H9 (cell line): ENCODE results near the gene SHISA7. TPM values are rescaled to one million over a fixed set of nuclear protein-coding genes. Genes with fewer than 3 reads are reported as not detected.

Experiments
- DNase-seq: peaks from one replicate; pipeline ENCODE4 v3.0.0-alpha.2; 2017
- H2AFZ ChIP-seq: one replicate; pipeline ENCODE4 v1.6.1; 2013; ENCODE audit warnings: mild to moderate bottlenecking, low read length, control low read depth, moderate library complexity
- H2AK5ac ChIP-seq: 2 replicates; pipeline ENCODE4 v1.6.1; 2013; ENCODE audit warnings: low read length, control low read depth, mixed read lengths; ENCODE audit not compliant: insufficient read length
- H2BK120ac ChIP-seq: one replicate; pipeline ENCODE4 v1.6.1; 2013; ENCODE audit warnings: low read depth, mild to moderate bottlenecking, low read length, control low read depth, inconsistent platforms; ENCODE audit not compliant: poor library complexity, severe bottlenecking
- H2BK12ac ChIP-seq: 2 replicates; pipeline ENCODE4 v1.6.1; 2013; ENCODE audit warnings: low read length, control low read depth, mixed read lengths, low read depth; ENCODE audit not compliant: insufficient read length
- H2BK15ac ChIP-seq: 2 replicates; pipeline ENCODE4 v1.6.1; 2013; ENCODE audit warnings: low read depth, low read length, control low read depth
- H2BK20ac ChIP-seq: one replicate; pipeline ENCODE4 v1.6.1; 2013; ENCODE audit warnings: low read depth, mild to moderate bottlenecking, low read length, control low read depth, inconsistent platforms; ENCODE audit not compliant: poor library complexity, severe bottlenecking
- H2BK5ac ChIP-seq: 2 replicates; pipeline ENCODE4 v1.6.1; 2013; ENCODE audit warnings: low read length, control low read depth, mixed read lengths; ENCODE audit not compliant: insufficient read length
- H3K14ac ChIP-seq: 2 replicates; pipeline ENCODE4 v1.6.1; 2013; ENCODE audit warnings: low read length, control low read depth; ENCODE audit not compliant: insufficient read depth
- H3K18ac ChIP-seq: 2 replicates; pipeline ENCODE4 v1.6.1; 2013; ENCODE audit warnings: low read depth, mild to moderate bottlenecking, mixed read lengths, low read length, control low read depth; ENCODE audit not compliant: insufficient read length
- H3K23ac ChIP-seq: 2 replicates; pipeline ENCODE4 v1.6.1; 2013; ENCODE audit warnings: low read length, control low read depth, mixed read lengths, low read depth; ENCODE audit not compliant: insufficient read length
- H3K23me2 ChIP-seq: 2 replicates; pipeline ENCODE4 v1.6.1; 2013; ENCODE audit warnings: low read depth, mild to moderate bottlenecking, mixed read lengths, low read length, control low read depth; ENCODE audit not compliant: insufficient read length, poor library complexity, severe bottlenecking
- H3K27ac ChIP-seq: 2 replicates; pipeline ENCODE4 v1.5.1; 2013; ENCODE audit warnings: low read length, control low read depth, mixed read lengths, low read depth; ENCODE audit not compliant: insufficient read length
- H3K27me3 ChIP-seq: 2 replicates; pipeline ENCODE4 v1.6.1; 2013; ENCODE audit warnings: low read length, control low read depth, inconsistent platforms; ENCODE audit not compliant: insufficient read depth
- H3K4ac ChIP-seq: 2 replicates; pipeline ENCODE4 v1.6.1; 2013; ENCODE audit warnings: low read depth, mild to moderate bottlenecking, control low read depth, inconsistent platforms, low read length, moderate library complexity
- H3K4me1 ChIP-seq: 2 replicates; pipeline ENCODE4 v1.6.1; 2013; ENCODE audit warnings: low read length, control low read depth, inconsistent platforms; ENCODE audit not compliant: insufficient read depth
- H3K4me2 ChIP-seq: 2 replicates; pipeline ENCODE4 v1.6.1; 2013; ENCODE audit warnings: low read length, control low read depth, mixed read lengths; ENCODE audit not compliant: insufficient read length, insufficient read depth
- H3K56ac ChIP-seq: 2 replicates; pipeline ENCODE4 v1.6.1; 2013; ENCODE audit warnings: low read depth, mild to moderate bottlenecking, mixed read lengths, low read length, control low read depth; ENCODE audit not compliant: insufficient read length
- H3K79me1 ChIP-seq: 2 replicates; pipeline ENCODE4 v1.6.1; 2013; ENCODE audit warnings: low read depth, mild to moderate bottlenecking, moderate library complexity, low read length, control low read depth, inconsistent platforms; ENCODE audit not compliant: insufficient read depth, poor library complexity, severe bottlenecking
- H3K79me2 ChIP-seq: 2 replicates; pipeline ENCODE4 v1.6.1; 2013; ENCODE audit warnings: low read length, control low read depth, inconsistent platforms; ENCODE audit not compliant: insufficient read depth
- H3K9ac ChIP-seq: 2 replicates; pipeline ENCODE4 v1.6.1; 2013; ENCODE audit warnings: low read length, control low read depth, mixed read lengths; ENCODE audit not compliant: insufficient read length; ENCODE audit errors: extremely low read depth
- H3K9me3 ChIP-seq: one replicate; pipeline ENCODE4 v1.6.1; 2013; ENCODE audit warnings: low read depth, low read length, inconsistent platforms; ENCODE audit not compliant: control insufficient read depth
- H3T11ph ChIP-seq: one replicate; pipeline ENCODE4 v1.6.1; 2013; ENCODE audit warnings: mild to moderate bottlenecking, low read length, control low read depth, inconsistent platforms
- H4K20me1 ChIP-seq: one replicate; pipeline ENCODE4 v1.6.1; 2013; ENCODE audit not compliant: control insufficient read depth, insufficient read length, insufficient read depth
- H4K5ac ChIP-seq: 2 replicates; pipeline ENCODE4 v1.6.1; 2013; ENCODE audit warnings: low read depth, mild to moderate bottlenecking, mixed read lengths, low read length, control low read depth; ENCODE audit not compliant: insufficient read length
- H4K8ac ChIP-seq: replicated peaks from 2 replicates; pipeline ENCODE4 v1.6.1; 2013; ENCODE audit warnings: low read length, control low read depth, mixed read lengths, low read depth; ENCODE audit not compliant: insufficient read length
- H4K91ac ChIP-seq: 2 replicates; pipeline ENCODE4 v1.6.1; 2013; ENCODE audit warnings: low read depth, mild to moderate bottlenecking, moderate library complexity, mixed read lengths, low read length, control low read depth; ENCODE audit not compliant: insufficient read length
- H3K27ac Mint-ChIP-seq, 3 experiments: 2 replicates in 2 of 3; 3 replicates in 1 of 3; pipeline ENCODE4 v1.8.0; 2020 to 2021; ENCODE audit warnings: mixed read lengths in 3 of 3, mild to moderate bottlenecking in 1 of 3, moderate library complexity in 1 of 3
- H3K27me3 Mint-ChIP-seq: 2 replicates; pipeline ENCODE4 v1.8.0; 2021; ENCODE audit warnings: low read depth, mild to moderate bottlenecking, moderate library complexity, mixed read lengths
- H3K36me3 Mint-ChIP-seq, 3 experiments: 2 replicates in 2 of 3; 3 replicates in 1 of 3; pipeline ENCODE4 v1.8.0; 2020 to 2021; ENCODE audit warnings: low read depth in 3 of 3, mixed read lengths in 3 of 3; ENCODE audit not compliant: insufficient read depth in 1 of 3
- H3K4me1 Mint-ChIP-seq, 2 experiments: 2 replicates each; pipeline ENCODE4 v1.8.0; 2020; ENCODE audit warnings: mixed read lengths in 2 of 2
- H3K4me3 Mint-ChIP-seq, 2 experiments: 2 replicates in 1 of 2; 3 replicates in 1 of 2; pipeline ENCODE4 v1.8.0; 2020 to 2021; ENCODE audit warnings: mild to moderate bottlenecking in 2 of 2, mixed read lengths in 2 of 2, moderate library complexity in 1 of 2
- H3K9me3 Mint-ChIP-seq, 2 experiments: 2 replicates in 1 of 2; 3 replicates in 1 of 2; pipeline ENCODE4 v1.8.0; 2020; ENCODE audit warnings: mild to moderate bottlenecking in 2 of 2, mixed read lengths in 2 of 2, moderate library complexity in 1 of 2
- WGBS: extraction: QIAGEN DNeasy Blood & Tissue Kit; methylation state at CpG from one replicate; pipeline ENCODE4 v1.1.7; 2013; ENCODE audit warnings: missing lambda C conversion rate, low lambda C conversion rate, mixed read lengths; ENCODE audit not compliant: insufficient read length; ENCODE audit errors: extremely low coverage; 5-methylcytosine and 5-hydroxymethylcytosine counted together
- total RNA-seq: library from RNA; stranded (reverse); gene quantifications from 2 replicates; pipeline ENCODE4 v1.2.1, GENCODE V29; 2021
- TF ChIP-seq, protein P1 (sequence below): fragments of 200-600 bp; sonication (generic); conservative IDR thresholded peaks from 3 replicates; pipeline ENCODE4 v1.8.0; 2021; ENCODE audit warnings: antibody characterized with exemption, mild to moderate bottlenecking

Gene SHISA7
- total RNA-seq, 1 experiment from 2014 or later = 0.31 TPM

DNA sequence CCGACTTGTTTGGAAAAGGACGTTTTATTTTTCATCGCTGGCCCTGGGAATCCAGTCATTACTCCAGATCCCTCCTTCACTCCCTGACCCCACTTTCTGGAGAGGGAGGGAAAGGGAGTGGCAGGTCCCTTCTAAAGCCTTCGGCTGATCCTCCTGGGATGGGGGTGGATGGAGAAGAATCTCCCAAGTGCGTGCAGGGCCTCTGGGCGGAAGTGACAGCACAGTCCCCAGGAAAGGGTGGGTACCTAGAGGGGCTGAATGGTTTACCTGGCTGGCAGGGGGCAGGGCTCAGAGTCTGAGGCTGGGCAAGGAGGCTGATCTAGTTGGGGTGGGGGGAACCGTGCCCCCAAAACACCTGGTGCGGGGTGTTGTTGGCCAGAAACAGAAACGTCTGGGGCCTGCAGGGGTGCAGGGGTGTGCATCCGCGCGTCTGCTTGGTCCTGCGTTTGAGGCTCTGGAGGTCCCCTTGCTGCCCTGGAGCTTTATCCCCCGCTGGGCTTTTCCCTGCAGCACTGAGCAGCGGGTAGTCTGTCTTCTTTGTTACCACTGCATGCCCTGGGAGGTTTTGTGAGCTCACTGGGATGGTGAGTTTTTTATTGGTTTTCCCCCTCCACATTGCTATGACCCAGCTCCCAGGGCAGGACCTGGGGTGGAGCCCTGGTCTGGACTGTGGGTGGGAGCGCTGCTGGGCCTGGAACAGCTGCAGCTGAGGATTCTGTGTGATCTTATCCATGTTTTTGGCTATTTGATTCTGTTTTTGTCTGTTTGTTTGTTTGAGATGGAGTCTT, 30.3 kb upstream of the SHISA7 start:
- no peak overlapping the region for H3K56ac ChIP-seq
- H3K27ac Mint-ChIP-seq = peak overlapping the region; percentile 16 to 90 (median 76); a peak in 4 of 7 replicates
- H3K4ac ChIP-seq = no peak overlapping the region; the same call in 1 of the 2 replicates
- H2AK5ac ChIP-seq = no peak overlapping the region
- WGBS = no CpG with 5 or more reads among the region's 16 CpGs
- peak overlapping the region; percentile 17 for H3K18ac ChIP-seq
- no peak overlapping the region for H3K27ac ChIP-seq
- no peak overlapping the region for H2BK15ac ChIP-seq
- no peak overlapping the region; the same call in 1 of the 2 replicates for H3K14ac ChIP-seq
- H3K9me3 ChIP-seq = no peaks in the 10 kb centered on the region
- no peak overlapping the region for H2BK12ac ChIP-seq
- H3K23ac ChIP-seq = no peak overlapping the region
- H3K27me3 Mint-ChIP-seq = peaks cover 2% of the 10 kb centered on the region
- no peak overlapping the region for H4K5ac ChIP-seq
- H3K79me1 ChIP-seq = no peaks in the 10 kb centered on the region
- peaks cover 24 to 41% of the 10 kb centered on the region in 2 experiments for H3K4me1 Mint-ChIP-seq
- no peak overlapping the region for H2AFZ ChIP-seq
- H3K9me3 Mint-ChIP-seq = no peaks in the 10 kb centered on the region
- no peak overlapping the region for H3K4me2 ChIP-seq
- H2BK20ac ChIP-seq = no peak overlapping the region
- peak overlapping the region in 1 of 2 experiments; percentile 48; a peak in 1 of 5 replicates for H3K4me3 Mint-ChIP-seq
- TF ChIP-seq, protein P1, sequence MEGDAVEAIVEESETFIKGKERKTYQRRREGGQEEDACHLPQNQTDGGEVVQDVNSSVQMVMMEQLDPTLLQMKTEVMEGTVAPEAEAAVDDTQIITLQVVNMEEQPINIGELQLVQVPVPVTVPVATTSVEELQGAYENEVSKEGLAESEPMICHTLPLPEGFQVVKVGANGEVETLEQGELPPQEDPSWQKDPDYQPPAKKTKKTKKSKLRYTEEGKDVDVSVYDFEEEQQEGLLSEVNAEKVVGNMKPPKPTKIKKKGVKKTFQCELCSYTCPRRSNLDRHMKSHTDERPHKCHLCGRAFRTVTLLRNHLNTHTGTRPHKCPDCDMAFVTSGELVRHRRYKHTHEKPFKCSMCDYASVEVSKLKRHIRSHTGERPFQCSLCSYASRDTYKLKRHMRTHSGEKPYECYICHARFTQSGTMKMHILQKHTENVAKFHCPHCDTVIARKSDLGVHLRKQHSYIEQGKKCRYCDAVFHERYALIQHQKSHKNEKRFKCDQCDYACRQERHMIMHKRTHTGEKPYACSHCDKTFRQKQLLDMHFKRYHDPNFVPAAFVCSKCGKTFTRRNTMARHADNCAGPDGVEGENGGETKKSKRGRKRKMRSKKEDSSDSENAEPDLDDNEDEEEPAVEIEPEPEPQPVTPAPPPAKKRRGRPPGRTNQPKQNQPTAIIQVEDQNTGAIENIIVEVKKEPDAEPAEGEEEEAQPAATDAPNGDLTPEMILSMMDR = no peak
- no peak overlapping the region for H3K9ac ChIP-seq
- no peaks in the 10 kb centered on the region for H3K4me1 ChIP-seq
- no peaks in the 10 kb centered on the region for H3K27me3 ChIP-seq
- no peak for DNase-seq
- H3T11ph ChIP-seq = no peak overlapping the region
- H2BK5ac ChIP-seq = no peak overlapping the region
- peaks cover 0 to under 1% (median 0%) of the 10 kb centered on the region in 3 experiments; a peak in 3 of 7 replicates for H3K36me3 Mint-ChIP-seq
- H4K20me1 ChIP-seq = no peaks in the 10 kb centered on the region
- H4K91ac ChIP-seq = no peak overlapping the region
- peaks cover 5% of the 10 kb centered on the region for H3K23me2 ChIP-seq
- no peaks in the 10 kb centered on the region for H3K79me2 ChIP-seq
- H4K8ac ChIP-seq = no peak overlapping the region
- H2BK120ac ChIP-seq = no peak overlapping the region
